KOPT-K1 (cell line): Measurements from ENCODE around the gene ABCG5.

ENCODE experiments used
- H3K27ac ChIP-seq: fragments of 200-600 bp; sonication (generic); 2 replicates; pipeline ENCODE4 v1.5.1; 2016; ENCODE audit warnings: antibody characterized with exemption, mild to moderate bottlenecking, low read depth, low read length; ENCODE audit not compliant: poor library complexity, severe bottlenecking
- H3K36me3 ChIP-seq: fragments of 200-600 bp; sonication (generic); 2 replicates; pipeline ENCODE4 v1.5.1; 2017; ENCODE audit warnings: antibody characterized with exemption, mild to moderate bottlenecking, low read length, moderate library complexity; ENCODE audit not compliant: insufficient read depth
- H3K9me3 ChIP-seq: fragments of 200-600 bp; sonication (generic); 2 replicates; pipeline ENCODE4 v1.5.1; 2017; ENCODE audit warnings: antibody characterized with exemption, low read length, mild to moderate bottlenecking; ENCODE audit not compliant: insufficient read depth, poor library complexity, severe bottlenecking

Gene ABCG5

DNA sequence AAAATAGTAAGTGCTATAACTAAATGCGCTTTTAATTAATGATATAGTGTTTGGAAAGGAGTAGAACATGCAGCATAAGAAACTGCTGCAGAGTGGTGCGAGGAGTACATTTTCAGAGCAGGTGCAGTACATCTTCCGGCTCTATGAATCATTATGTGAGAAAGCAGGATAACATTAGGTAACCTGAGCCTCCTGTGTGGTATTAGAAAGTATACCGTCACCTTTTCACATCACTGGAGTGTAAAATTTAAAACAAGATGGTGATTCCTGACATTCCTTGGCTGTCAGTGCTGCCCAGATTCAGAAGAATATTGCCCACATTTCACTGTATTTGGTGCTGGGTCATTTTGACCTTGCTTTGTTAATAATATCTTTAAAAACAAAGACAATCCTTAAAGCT lies 72.6 kb downstream of the ABCG5 start:
- H3K36me3 ChIP-seq, result no peaks in the 10 kb centered on the region
- no peak overlapping the region for H3K27ac ChIP-seq
- no peaks in the 10 kb centered on the region for H3K9me3 ChIP-seq

DNA sequence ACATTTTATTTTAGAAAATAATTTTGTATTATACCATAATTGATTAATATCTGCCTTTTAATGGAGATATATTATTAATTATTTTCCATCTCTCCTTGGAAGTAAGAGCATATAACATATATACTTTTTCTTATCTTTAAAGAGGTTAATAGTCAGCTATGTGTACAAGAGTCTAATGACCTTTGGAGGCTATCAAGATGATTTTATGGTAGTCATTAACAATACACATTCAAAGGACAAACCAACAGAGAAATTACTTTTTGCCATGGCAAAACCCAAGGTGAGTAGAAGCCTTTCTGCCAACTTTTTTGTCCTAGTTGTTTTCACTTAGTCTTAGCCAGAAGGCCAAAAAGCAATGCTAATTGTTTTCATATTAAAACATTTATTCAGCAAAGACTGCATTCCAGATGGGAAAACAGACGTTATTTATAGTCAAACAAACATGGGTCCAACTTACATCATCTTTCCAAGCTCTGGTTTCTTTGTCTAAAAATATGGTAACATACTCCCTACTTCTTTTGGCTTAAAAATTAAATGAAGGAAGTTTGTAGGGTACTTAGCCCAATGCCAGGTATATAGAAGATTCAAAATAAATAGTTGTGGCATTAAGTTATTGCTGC lies 74.4 kb downstream of the ABCG5 start:
- Histone ChIP-seq H3K27ac (no peak overlapping the region), H3K9me3 (no peaks in the 10 kb centered on the region), H3K36me3 (no peaks in the 10 kb centered on the region)

DNA sequence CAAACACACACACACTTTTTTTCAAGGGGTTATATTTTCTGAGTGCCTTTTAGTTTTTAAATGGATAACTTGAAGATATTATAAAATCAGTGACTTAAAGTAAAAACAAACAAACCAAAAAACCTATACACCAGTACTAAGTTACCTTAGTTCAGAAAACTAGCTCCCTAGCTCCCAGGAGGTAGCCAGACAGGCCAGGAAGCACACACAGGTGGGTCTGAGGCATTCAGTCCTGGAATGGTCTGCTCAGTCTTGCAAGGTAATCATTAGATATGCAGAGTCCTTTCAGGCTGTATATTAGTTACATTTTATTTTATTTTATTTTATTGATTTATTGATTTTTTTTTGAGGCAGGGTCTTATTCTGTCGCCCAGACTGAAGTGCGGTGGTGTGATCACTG lies 75.5 kb downstream of the ABCG5 start:
- no peak overlapping the region for H3K27ac ChIP-seq
- no peaks in the 10 kb centered on the region for H3K9me3 ChIP-seq
- no peaks in the 10 kb centered on the region for H3K36me3 ChIP-seq
